A549 (cell line): ENCODE measurements around the gene KCNJ10. TPM values are rescaled to one million over a fixed set of nuclear protein-coding genes. Genes with fewer than 3 reads are reported as not detected.

Experiments
- ATAC-seq, 2 experiments: fragments of 200-7000 bp in 1 of 2; fragments of >200 bp in 1 of 2; cut with Nextera tagmentation in 1 of 2; cut with Tn5 transposase in 1 of 2; 3 replicates each; pipeline versions ENCODE4 v1.8.0 to v1.9.1; 2018 to 2020; ENCODE audit warnings: mild to moderate bottlenecking in 1 of 2, moderate library complexity in 1 of 2
- CTCF ChIA-PET: fragments of 300-600 bp; sonication (Branson Sonifier 250); formaldehyde crosslinking; extraction: SDS; loops from one replicate; lab custom pipeline; 2021; ENCODE audit warnings: antibody characterized with exemption, inconsistent platforms; lab: Yijun Ruan, JAX
- POLR2A ChIA-PET: fragments of 350-600 bp; formaldehyde crosslinking; extraction: SDS; loops from one replicate; lab custom pipeline; 2021; ENCODE audit warnings: antibody characterized with exemption, inconsistent platforms; lab: Yijun Ruan, JAX
- DNase-seq, 2 experiments: peaks; one replicate each; pipeline versions ENCODE4 v3.0.0 to v3.0.0-alpha.2; 2011 to 2016; ENCODE audit warnings: low read depth in 1 of 2, low spot score in 1 of 2
- FAIRE-seq: peaks from 2 replicates; lab custom pipeline; 2011; peaks lifted over from hg19 to GRCh38; lab: Jason Lieb, UNC
- H3K27ac ChIP-seq, 2 experiments: fragments of >200 bp; sonication (Bioruptor Twin); formaldehyde crosslinking; 3 replicates each; pipeline ENCODE4 v1.5.1; 2016 to 2017
- H3K4me1 ChIP-seq: fragments of >200 bp; sonication (Bioruptor Twin); formaldehyde crosslinking; 3 replicates; pipeline ENCODE4 v1.6.1; 2016
- H3K4me2 ChIP-seq: fragments of >200 bp; sonication (Bioruptor Twin); formaldehyde crosslinking; 3 replicates; pipeline ENCODE4 v1.6.1; 2016
- H3K4me3 ChIP-seq: fragments of >200 bp; sonication (Bioruptor Twin); formaldehyde crosslinking; 3 replicates; pipeline ENCODE4 v1.5.1; 2016
- H3K9me3 ChIP-seq: fragments of >200 bp; sonication (Bioruptor Twin); formaldehyde crosslinking; 3 replicates; pipeline ENCODE4 v1.6.1; 2016
- BHLHE40 ChIP-seq: IDR thresholded peaks from 2 replicates; pipeline ENCODE4 v1.6.1; 2012; ENCODE audit warnings: low read depth, low read length, inconsistent platforms
- CBX2 ChIP-seq: fragments of 200-600 bp; sonication (generic); IDR thresholded peaks from 2 replicates; pipeline ENCODE4 v1.6.1; 2016; ENCODE audit warnings: low read depth, mild to moderate bottlenecking, borderline replicate concordance
- CEBPB ChIP-seq, 2 experiments: fragments of >200 bp in 1 of 2; sonication (Bioruptor Twin) in 1 of 2; formaldehyde crosslinking in 1 of 2; IDR thresholded peaks; 2 replicates each; pipeline ENCODE4 v1.6.1; 2012 to 2016
- EHMT2 ChIP-seq: fragments of 200-600 bp; sonication (generic); IDR thresholded peaks from 2 replicates; pipeline ENCODE4 v1.6.1; 2016; ENCODE audit warnings: antibody characterized with exemption, low read depth, mild to moderate bottlenecking, moderate library complexity
- EP300 ChIP-seq, 2 experiments: fragments of >200 bp; sonication (Bioruptor Twin); formaldehyde crosslinking; IDR thresholded peaks; 2 replicates in 1 of 2; 3 replicates in 1 of 2; pipeline ENCODE4 v1.6.1; 2016 to 2017
- ESRRA ChIP-seq: fragments of 150-350 bp; IDR thresholded peaks from 2 replicates; pipeline ENCODE4 v1.6.1; 2014; ENCODE audit warnings: mild to moderate bottlenecking, low read length, borderline replicate concordance
- FOSB ChIP-seq: fragments of 250-450 bp; sonication (Bioruptor Pico); IDR thresholded peaks from 2 replicates; pipeline ENCODE4 v1.5.0; 2020; ENCODE audit warnings: mild to moderate bottlenecking, moderate library complexity
- FOSL2 ChIP-seq, 2 experiments: fragments of 450-650 bp in 1 of 2; fragments of >200 bp in 1 of 2; sonication (Bioruptor Twin) in 1 of 2; formaldehyde crosslinking; IDR thresholded peaks; 2 replicates each; pipeline versions ENCODE4 v1.5.0 to v1.6.1; 2016 to 2020; ENCODE audit warnings: mild to moderate bottlenecking in 1 of 2, moderate library complexity in 1 of 2
- FOXS1 ChIP-seq: fragments of 250-450 bp; sonication (Bioruptor Pico); IDR thresholded peaks from 2 replicates; pipeline ENCODE4 v1.5.0; 2020; ENCODE audit warnings: mild to moderate bottlenecking, moderate library complexity
- GATA3 ChIP-seq: IDR thresholded peaks from 2 replicates; pipeline ENCODE4 v1.6.1; 2012; ENCODE audit warnings: borderline replicate concordance
- HDAC2 ChIP-seq: fragments of 200-600 bp; sonication (generic); IDR thresholded peaks from 2 replicates; pipeline ENCODE4 v1.6.1; 2016
- HOXA7 ChIP-seq: fragments of 250-450 bp; sonication (Bioruptor Pico); IDR thresholded peaks from 2 replicates; pipeline ENCODE4 v1.5.0; 2020; ENCODE audit warnings: mild to moderate bottlenecking, moderate library complexity
- HOXB5 ChIP-seq: fragments of 250-450 bp; sonication (Bioruptor Pico); IDR thresholded peaks from 2 replicates; pipeline ENCODE4 v1.5.0; 2020; ENCODE audit warnings: mild to moderate bottlenecking, moderate library complexity
- KDM1A ChIP-seq: fragments of 200-600 bp; sonication (generic); IDR thresholded peaks from 2 replicates; pipeline ENCODE4 v1.6.1; 2016; ENCODE audit warnings: low read depth, mild to moderate bottlenecking
- KDM5A ChIP-seq: fragments of 200-600 bp; sonication (generic); IDR thresholded peaks from 2 replicates; pipeline ENCODE4 v1.6.1; 2016; ENCODE audit warnings: antibody characterized with exemption, mild to moderate bottlenecking
- MAFK ChIP-seq: fragments of 450-650 bp; IDR thresholded peaks from 2 replicates; pipeline ENCODE4 v1.6.1; 2014; ENCODE audit not compliant: partially characterized antibody
- MAZ ChIP-seq: fragments of 150-350 bp; IDR thresholded peaks from 2 replicates; pipeline ENCODE4 v1.6.1; 2014; ENCODE audit warnings: antibody characterized with exemption, low read depth, low read length, borderline replicate concordance
- MYC ChIP-seq: IDR thresholded peaks from 2 replicates; pipeline ENCODE4 v1.6.1; 2012; ENCODE audit warnings: mild to moderate bottlenecking, inconsistent platforms, low read length, improper control_type of control experiment, borderline replicate concordance
- NFE2L2 ChIP-seq: fragments of 150-350 bp; conservative IDR thresholded peaks from 2 replicates; pipeline ENCODE4 v1.6.1; 2014; ENCODE audit warnings: low read length
- POLR2A ChIP-seq: IDR thresholded peaks from 2 replicates; pipeline ENCODE4 v1.6.1; 2012; ENCODE audit warnings: mild to moderate bottlenecking, low read length
- POLR2AphosphoS2 ChIP-seq: conservative IDR thresholded peaks from 2 replicates; pipeline ENCODE4 v1.6.1; 2012; ENCODE audit warnings: low read length, improper control_type of control experiment, inconsistent platforms
- RCOR1 ChIP-seq: fragments of 150-350 bp; IDR thresholded peaks from 2 replicates; pipeline ENCODE4 v1.6.1; 2014; ENCODE audit warnings: antibody characterized with exemption, low read length, low read depth
- RFX5 ChIP-seq: fragments of 450-650 bp; IDR thresholded peaks from 2 replicates; pipeline ENCODE4 v1.7.1; 2014; ENCODE audit warnings: antibody characterized with exemption, mild to moderate bottlenecking, moderate library complexity
- RNF2 ChIP-seq: fragments of 200-600 bp; sonication (generic); IDR thresholded peaks from 2 replicates; pipeline ENCODE4 v1.6.1; 2016; ENCODE audit warnings: low read depth, mild to moderate bottlenecking, antibody characterized with exemption, moderate library complexity, borderline replicate concordance
- SMC3 ChIP-seq: fragments of >200 bp; sonication (Bioruptor Twin); formaldehyde crosslinking; IDR thresholded peaks from 3 replicates; pipeline ENCODE4 v1.6.1; 2018; ENCODE audit warnings: inconsistent platforms
- TFCP2L1 ChIP-seq: fragments of 250-450 bp; sonication (Bioruptor Pico); IDR thresholded peaks from 2 replicates; pipeline ENCODE4 v1.5.0; 2021; ENCODE audit warnings: mild to moderate bottlenecking
- TP53 ChIP-seq: fragments of 250-450 bp; sonication (Bioruptor Pico); IDR thresholded peaks from 2 replicates; pipeline ENCODE4 v1.5.0; 2021; ENCODE audit warnings: mild to moderate bottlenecking, moderate library complexity
- ZFP36 ChIP-seq: fragments of 450-650 bp; IDR thresholded peaks from 2 replicates; pipeline ENCODE4 v1.6.1; 2014; ENCODE audit warnings: borderline replicate concordance; ENCODE audit not compliant: partially characterized antibody
- ZSCAN20 ChIP-seq: fragments of 250-450 bp; sonication (Bioruptor Pico); IDR thresholded peaks from 2 replicates; pipeline ENCODE4 v1.8.0; 2022; ENCODE audit warnings: mild to moderate bottlenecking, moderate library complexity
- WGBS: methylation state at CpG from one replicate; pipeline ENCODE4 v1.1.6; 2017; ENCODE audit errors: missing lambda C conversion rate; 5-methylcytosine and 5-hydroxymethylcytosine counted together
- polyA plus RNA-seq, 4 experiments: library from polyadenylated mRNA; depleted of rRNA in 3 of 4; stranded (reverse); fragments of >200 nt; fragmentation: RNase III in 1 of 4; extraction: RNeasy Plus Mini Kit Qiagen cat#74134 plus additional on column Dnase treatment in 1 of 4; gene quantifications; 2 replicates in 3 of 4; 3 replicates in 1 of 4; pipeline ENCODE4 v1.2.3, GENCODE V29; 2011 to 2017
- TF ChIP-seq, protein P1 (sequence below): fragments of >200 bp; sonication (Bioruptor Twin); formaldehyde crosslinking; IDR thresholded peaks from 3 replicates; pipeline ENCODE4 v1.5.1; 2016
- TF ChIP-seq, protein P2 (sequence below): fragments of 450-650 bp; IDR thresholded peaks from 2 replicates; pipeline ENCODE4 v1.6.1; 2014; ENCODE audit warnings: antibody characterized with exemption
- TF ChIP-seq, protein P3 (sequence below): fragments of >200 bp; sonication (Bioruptor Twin); formaldehyde crosslinking; IDR thresholded peaks from 2 replicates; pipeline ENCODE4 v1.6.1; 2016

The KCNJ10 gene
- polyA plus RNA-seq, 2 of the 4 experiments (the other 2 are of a cell fraction): 0.05 TPM; not detected in 1

DNA sequence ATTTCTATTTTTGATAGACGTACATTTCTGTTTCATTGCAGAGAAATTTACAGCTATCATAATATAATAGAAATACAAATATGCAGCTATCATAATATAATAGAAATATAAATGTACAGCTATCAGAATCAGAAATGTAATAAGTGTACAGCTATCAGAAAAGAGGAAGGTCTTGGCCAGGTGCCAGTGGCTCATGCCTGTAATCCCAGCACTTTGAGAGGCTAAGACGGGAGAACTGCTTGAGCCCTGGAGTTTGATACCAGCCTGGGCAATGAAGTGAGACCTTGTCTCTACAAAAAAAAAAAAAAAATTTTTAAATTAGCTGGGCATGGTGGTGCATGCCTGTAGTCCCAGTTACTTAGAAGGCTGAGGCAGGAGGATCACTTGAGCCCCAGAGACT is 76.0 kb downstream of the KCNJ10 start:
- ChIA-PET POLR2A (no interaction called here), CTCF (interaction anchor here (1.6 to 4.2 kb wide), 2 partner anchors 13 to 195 kb away, joined by 3 to 38 read pairs; no protein-coding TSS in a partner anchor)
- ATAC-seq (no peak), DNase-seq (no peak), FAIRE-seq (no peak)
- 63% methylated on average over 2 of the region's 2 CpGs for WGBS
- peaks cover 10% of the 10 kb centered on the region; the same call in 2 of the 3 replicates for H3K4me1 ChIP-seq
- no peak for TF ChIP-seq KDM1A
- TF ChIP-seq SMC3: no peak
- TF ChIP-seq ZSCAN20: no peak
- no peak for TF ChIP-seq MAFK
- no peak for TF ChIP-seq CEBPB (IDR thresholded peaks at IDR 0.05)
- TF ChIP-seq KDM5A: no peak
- TF ChIP-seq POLR2A: no peak
- TF ChIP-seq TFCP2L1 (CRISPR knock-in tag): no peak
- TF ChIP-seq RCOR1: no peak
- TF ChIP-seq GATA3: no peak
- TF ChIP-seq NFE2L2: no peak
- TF ChIP-seq, protein P1, sequence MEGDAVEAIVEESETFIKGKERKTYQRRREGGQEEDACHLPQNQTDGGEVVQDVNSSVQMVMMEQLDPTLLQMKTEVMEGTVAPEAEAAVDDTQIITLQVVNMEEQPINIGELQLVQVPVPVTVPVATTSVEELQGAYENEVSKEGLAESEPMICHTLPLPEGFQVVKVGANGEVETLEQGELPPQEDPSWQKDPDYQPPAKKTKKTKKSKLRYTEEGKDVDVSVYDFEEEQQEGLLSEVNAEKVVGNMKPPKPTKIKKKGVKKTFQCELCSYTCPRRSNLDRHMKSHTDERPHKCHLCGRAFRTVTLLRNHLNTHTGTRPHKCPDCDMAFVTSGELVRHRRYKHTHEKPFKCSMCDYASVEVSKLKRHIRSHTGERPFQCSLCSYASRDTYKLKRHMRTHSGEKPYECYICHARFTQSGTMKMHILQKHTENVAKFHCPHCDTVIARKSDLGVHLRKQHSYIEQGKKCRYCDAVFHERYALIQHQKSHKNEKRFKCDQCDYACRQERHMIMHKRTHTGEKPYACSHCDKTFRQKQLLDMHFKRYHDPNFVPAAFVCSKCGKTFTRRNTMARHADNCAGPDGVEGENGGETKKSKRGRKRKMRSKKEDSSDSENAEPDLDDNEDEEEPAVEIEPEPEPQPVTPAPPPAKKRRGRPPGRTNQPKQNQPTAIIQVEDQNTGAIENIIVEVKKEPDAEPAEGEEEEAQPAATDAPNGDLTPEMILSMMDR: no peak
- TF ChIP-seq RNF2: no peak
- TF ChIP-seq EP300 (IDR thresholded peaks at IDR 0.05): no peak
- TF ChIP-seq, protein P2, sequence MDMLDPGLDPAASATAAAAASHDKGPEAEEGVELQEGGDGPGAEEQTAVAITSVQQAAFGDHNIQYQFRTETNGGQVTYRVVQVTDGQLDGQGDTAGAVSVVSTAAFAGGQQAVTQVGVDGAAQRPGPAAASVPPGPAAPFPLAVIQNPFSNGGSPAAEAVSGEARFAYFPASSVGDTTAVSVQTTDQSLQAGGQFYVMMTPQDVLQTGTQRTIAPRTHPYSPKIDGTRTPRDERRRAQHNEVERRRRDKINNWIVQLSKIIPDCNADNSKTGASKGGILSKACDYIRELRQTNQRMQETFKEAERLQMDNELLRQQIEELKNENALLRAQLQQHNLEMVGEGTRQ: no peak
- no peak for TF ChIP-seq MYC
- no peak overlapping the region for H3K27ac ChIP-seq
- no peaks in the 10 kb centered on the region for H3K9me3 ChIP-seq
- no peak overlapping the region for H3K4me2 ChIP-seq
- H3K4me3 ChIP-seq: no peak overlapping the region

DNA sequence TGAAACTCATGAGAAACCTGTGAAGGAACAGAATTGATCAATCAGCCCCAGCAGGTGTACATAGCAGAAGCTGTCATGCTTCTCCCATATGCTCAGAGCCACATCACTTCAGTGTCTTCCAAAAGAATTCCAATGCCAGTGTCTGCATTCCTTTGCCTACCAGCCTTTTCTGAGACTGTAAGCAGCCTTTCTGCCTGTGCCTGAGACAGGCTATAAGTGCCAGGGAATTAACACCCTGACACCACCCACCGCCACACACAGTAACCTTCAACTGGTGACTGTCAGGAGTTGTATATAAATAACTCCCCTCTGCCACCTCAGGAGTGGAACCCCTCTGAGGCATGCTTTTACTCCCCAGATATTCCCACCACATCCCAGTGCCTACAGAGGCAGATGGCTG is 77.8 kb downstream of the KCNJ10 start:
- peak in 1 of 2 experiments; percentile 44; a peak in 2 of 6 replicates for ATAC-seq
- POLR2A ChIA-PET: no interaction called here
- CTCF ChIA-PET: interaction anchor here (3.6 kb wide), 1 partner anchor 12 kb away, joined by 18 read pairs; no protein-coding TSS in a partner anchor

DNA sequence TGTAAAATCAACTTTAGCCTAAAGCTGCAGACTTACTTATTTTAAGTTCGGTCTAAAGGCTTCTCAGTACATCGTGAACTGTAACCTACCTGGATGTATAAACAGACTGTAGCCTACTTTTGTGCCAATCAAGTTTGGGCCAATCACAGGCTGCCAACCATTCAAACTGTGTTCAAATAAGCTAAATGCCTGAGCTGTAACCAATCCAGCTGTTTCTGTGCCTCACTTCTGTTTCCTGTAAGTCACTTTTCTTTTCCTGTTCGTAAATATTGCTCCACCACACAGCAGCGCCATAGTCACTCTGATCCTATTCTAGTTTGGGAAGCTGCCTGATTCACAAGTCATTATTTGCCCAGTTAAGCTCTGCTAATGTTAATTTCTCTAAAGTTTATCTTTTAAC is 78.4 kb downstream of the KCNJ10 start:
- FAIRE-seq (no peak), DNase-seq (peak in 1 of 2 experiments; percentile 11), ATAC-seq (peak in 1 of 2 experiments; percentile 55; a peak in 3 of 6 replicates)
- TF ChIP-seq EP300 (IDR thresholded peaks at IDR 0.05) (no peak), TFCP2L1 (CRISPR knock-in tag) (no peak), HDAC2 (no peak), BHLHE40 (no peak), FOSB (no peak), POLR2A (no peak), CBX2 (no peak), ZFP36 (no peak), MAFK (no peak), RFX5 (no peak), FOSL2 (IDR thresholded peaks at IDR 0.05) (no peak), FOSL2 (CRISPR knock-in tag; IDR thresholded peaks at IDR 0.05) (no peak), POLR2AphosphoS2 (no peak), EHMT2 (no peak), HOXA7 (CRISPR knock-in tag) (no peak), FOXS1 (no peak)
- TF ChIP-seq, protein P3, sequence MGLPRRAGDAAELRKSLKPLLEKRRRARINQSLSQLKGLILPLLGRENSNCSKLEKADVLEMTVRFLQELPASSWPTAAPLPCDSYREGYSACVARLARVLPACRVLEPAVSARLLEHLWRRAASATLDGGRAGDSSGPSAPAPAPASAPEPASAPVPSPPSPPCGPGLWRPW: no peak
- TF ChIP-seq, protein P2: no peak
- WGBS: 61% methylated on average over 4 of the region's 4 CpGs
- peaks cover 6% of the 10 kb centered on the region; the same call in 2 of the 3 replicates for H3K4me1 ChIP-seq
- no peak overlapping the region for H3K4me3 ChIP-seq
- ChIA-PET POLR2A (no interaction called here), CTCF (interaction anchor here (2.3 to 3.6 kb wide), 2 partner anchors 13 to 16 kb away, joined by 10 to 18 read pairs; no protein-coding TSS in a partner anchor)
- H3K4me2 ChIP-seq: 0 out of 3 replicates have a peak overlapping the region, but pooled peaks have one; percentile 11
- no peaks in the 10 kb centered on the region for H3K9me3 ChIP-seq
- no peak overlapping the region for H3K27ac ChIP-seq

More for the DNA sequence above, 77.8 kb downstream of the KCNJ10 start:
- Histone ChIP-seq H3K4me1 (peaks cover 10% of the 10 kb centered on the region; the same call in 2 of the 3 replicates), H3K27ac (no peak overlapping the region), H3K4me2 (no peak overlapping the region), H3K4me3 (no peak overlapping the region), H3K9me3 (no peaks in the 10 kb centered on the region)
- FAIRE-seq (no peak), DNase-seq (no peak)
- 82% methylated on average over 1 of the region's 1 CpG for WGBS
- TF ChIP-seq ESRRA: no peak
- TF ChIP-seq, protein P2: no peak
- TF ChIP-seq RFX5: no peak
- no peak for TF ChIP-seq TP53 (CRISPR knock-in tag)
- no peak for TF ChIP-seq MAZ
- TF ChIP-seq HOXA7 (CRISPR knock-in tag): no peak
- no peak for TF ChIP-seq NFE2L2
- TF ChIP-seq HOXB5 (CRISPR knock-in tag): no peak
